GM19193 (cell line): ENCODE data around the gene KIF2A.

Experiments
- POLR2A ChIP-seq: IDR thresholded peaks from 4 replicates; pipeline ENCODE4 v1.6.1; 2011; ENCODE audit not compliant: insufficient read depth, insufficient read length; ENCODE audit errors: extremely low read depth

KIF2A gene

GRCh38 chr5:62283861-62284260 is 22.1 kb upstream of the KIF2A start:
- TF ChIP-seq POLR2A, result no peak

- TF ChIP-seq POLR2A, result no peak
These were observed 20.8 kb upstream of the KIF2A start for GRCh38 chr5:62284946-62285891.

- no peak for TF ChIP-seq POLR2A
These were observed 19.2 kb upstream of the KIF2A start for GRCh38 chr5:62286834-62287233.

GRCh38 chr5:62287237-62287636 is 18.8 kb upstream of the KIF2A start:
- no peak for TF ChIP-seq POLR2A

GRCh38 chr5:62288118-62288517 is 17.9 kb upstream of the KIF2A start:
- TF ChIP-seq POLR2A, result no peak

GRCh38 chr5:62289813-62290212 is 16.2 kb upstream of the KIF2A start:
- no peak for TF ChIP-seq POLR2A

GRCh38 chr5:62296998-62297397 is 9.0 kb upstream of the KIF2A start:
- TF ChIP-seq POLR2A, result no peak

- no peak for TF ChIP-seq POLR2A
These were observed 7.9 kb upstream of the KIF2A start for GRCh38 chr5:62298118-62298517.

GRCh38 chr5:62299101-62299500 is 6.9 kb upstream of the KIF2A start:
- no peak for TF ChIP-seq POLR2A

GRCh38 chr5:62299600-62299999 is 6.4 kb upstream of the KIF2A start:
- no peak for TF ChIP-seq POLR2A

- TF ChIP-seq POLR2A, result no peak
These were observed 670 bp upstream of the KIF2A start for GRCh38 chr5:62305358-62305714.

- TF ChIP-seq POLR2A, result no peak
These were observed 403 bp downstream of the KIF2A start for GRCh38 chr5:62306323-62306895.

GRCh38 chr5:62306896-62307689 is 1.1 kb downstream of the KIF2A start:
- peak; percentile 13 for TF ChIP-seq POLR2A

GRCh38 chr5:62308439-62308838 is 2.4 kb downstream of the KIF2A start:
- TF ChIP-seq POLR2A, result no peak

- TF ChIP-seq POLR2A, result no peak
These were observed 3.1 kb downstream of the KIF2A start for GRCh38 chr5:62309107-62309506.

GRCh38 chr5:62310426-62311143 is 4.6 kb downstream of the KIF2A start:
- TF ChIP-seq POLR2A, result no peak

GRCh38 chr5:62312036-62312435 is 6.0 kb downstream of the KIF2A start:
- no peak for TF ChIP-seq POLR2A
